Prostate gland (tissue), 2 donors: ENCODE data around the gene CTBP2.

Experiments
- POLR2AphosphoS5 ChIP-seq: sonication (generic); formaldehyde crosslinking; IDR thresholded peaks from one replicate; pipeline ENCODE4 v1.6.1; 2017; ENCODE audit warnings: antibody characterized with exemption
- TF ChIP-seq, protein P1 (sequence below), 4 experiments: fragments of 200-600 bp in 2 of 4; fragments of 450-650 bp in 2 of 4; sonication (generic) in 2 of 4; IDR thresholded peaks; 1 replicate in 3 of 4; 2 replicates in 1 of 4; pipeline ENCODE4 v1.5.1; 2016 to 2019; ENCODE audit warnings: antibody characterized with exemption in 4 of 4, mild to moderate bottlenecking in 2 of 4, moderate library complexity in 2 of 4

GRCh38 chr10:125102246-125102645 is 58.1 kb downstream of the CTBP2 start:
- TF ChIP-seq, protein P1, sequence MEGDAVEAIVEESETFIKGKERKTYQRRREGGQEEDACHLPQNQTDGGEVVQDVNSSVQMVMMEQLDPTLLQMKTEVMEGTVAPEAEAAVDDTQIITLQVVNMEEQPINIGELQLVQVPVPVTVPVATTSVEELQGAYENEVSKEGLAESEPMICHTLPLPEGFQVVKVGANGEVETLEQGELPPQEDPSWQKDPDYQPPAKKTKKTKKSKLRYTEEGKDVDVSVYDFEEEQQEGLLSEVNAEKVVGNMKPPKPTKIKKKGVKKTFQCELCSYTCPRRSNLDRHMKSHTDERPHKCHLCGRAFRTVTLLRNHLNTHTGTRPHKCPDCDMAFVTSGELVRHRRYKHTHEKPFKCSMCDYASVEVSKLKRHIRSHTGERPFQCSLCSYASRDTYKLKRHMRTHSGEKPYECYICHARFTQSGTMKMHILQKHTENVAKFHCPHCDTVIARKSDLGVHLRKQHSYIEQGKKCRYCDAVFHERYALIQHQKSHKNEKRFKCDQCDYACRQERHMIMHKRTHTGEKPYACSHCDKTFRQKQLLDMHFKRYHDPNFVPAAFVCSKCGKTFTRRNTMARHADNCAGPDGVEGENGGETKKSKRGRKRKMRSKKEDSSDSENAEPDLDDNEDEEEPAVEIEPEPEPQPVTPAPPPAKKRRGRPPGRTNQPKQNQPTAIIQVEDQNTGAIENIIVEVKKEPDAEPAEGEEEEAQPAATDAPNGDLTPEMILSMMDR (IDR thresholded peaks at IDR 0.05), result no peak
- TF ChIP-seq POLR2AphosphoS5, result no peak
